Colonic mucosa (tissue), 4 donors: ENCODE results near the gene BAZ2B. TPM values are rescaled to one million over a fixed set of nuclear protein-coding genes. Genes with fewer than 3 reads are reported as not detected.

Source experiments
- DNase-seq: peaks from one replicate; pipeline ENCODE4 v3.0.0-alpha.2; 2020
- H3K27ac ChIP-seq: fragments of 200-600 bp; one replicate; pipeline ENCODE4 v1.8.0; 2021
- H3K27me3 ChIP-seq: fragments of 200-600 bp; one replicate; pipeline ENCODE4 v1.8.0; 2021
- H3K36me3 ChIP-seq: fragments of 200-600 bp; one replicate; pipeline ENCODE4 v1.8.0; 2021
- H3K4me1 ChIP-seq: fragments of 200-600 bp; one replicate; pipeline ENCODE4 v1.8.0; 2021; ENCODE audit warnings: mild to moderate bottlenecking
- H3K4me3 ChIP-seq: fragments of 200-600 bp; one replicate; pipeline ENCODE4 v1.8.0; 2021
- H3K9ac ChIP-seq, 2 donors: one replicate each; pipeline ENCODE4 v1.7.0; 2013; ENCODE audit warnings: control low read depth in 2 of 2, low read depth in 2 of 2, low read length in 2 of 2
- H3K9me3 ChIP-seq: fragments of 200-600 bp; one replicate; pipeline ENCODE4 v1.8.0; 2021
- intact Hi-C: fragments of 100-400 bp; cut with DNase I; formaldehyde crosslinking; loops from one replicate; pipeline ENCODE4 v1.14.1; 2022
- total RNA-seq, 2 donors: library from RNA; stranded (reverse); fragmentation: NEBNext Ultra II Directional in 1 of 2; extraction: Animal tissue kit (Norgen Biotek cat#: 25700) in 1 of 2; gene quantifications; one replicate each; pipeline ENCODE4 v1.2.1, GENCODE V29; 2021
- TF ChIP-seq, protein P1 (sequence below): fragments of 200-600 bp; IDR thresholded peaks from one replicate; pipeline ENCODE4 v1.8.0; 2022; ENCODE audit warnings: antibody characterized with exemption, mild to moderate bottlenecking
- donor health status: healthy.
- donor health status: DM: no; HTN: no; CAD: no.
- donor health status: DM: no; HTN: no; CAD: no.

BAZ2B gene
- total RNA-seq, 2 donors from 2014 or later, result 36.7 to 60.9 TPM

DNA sequence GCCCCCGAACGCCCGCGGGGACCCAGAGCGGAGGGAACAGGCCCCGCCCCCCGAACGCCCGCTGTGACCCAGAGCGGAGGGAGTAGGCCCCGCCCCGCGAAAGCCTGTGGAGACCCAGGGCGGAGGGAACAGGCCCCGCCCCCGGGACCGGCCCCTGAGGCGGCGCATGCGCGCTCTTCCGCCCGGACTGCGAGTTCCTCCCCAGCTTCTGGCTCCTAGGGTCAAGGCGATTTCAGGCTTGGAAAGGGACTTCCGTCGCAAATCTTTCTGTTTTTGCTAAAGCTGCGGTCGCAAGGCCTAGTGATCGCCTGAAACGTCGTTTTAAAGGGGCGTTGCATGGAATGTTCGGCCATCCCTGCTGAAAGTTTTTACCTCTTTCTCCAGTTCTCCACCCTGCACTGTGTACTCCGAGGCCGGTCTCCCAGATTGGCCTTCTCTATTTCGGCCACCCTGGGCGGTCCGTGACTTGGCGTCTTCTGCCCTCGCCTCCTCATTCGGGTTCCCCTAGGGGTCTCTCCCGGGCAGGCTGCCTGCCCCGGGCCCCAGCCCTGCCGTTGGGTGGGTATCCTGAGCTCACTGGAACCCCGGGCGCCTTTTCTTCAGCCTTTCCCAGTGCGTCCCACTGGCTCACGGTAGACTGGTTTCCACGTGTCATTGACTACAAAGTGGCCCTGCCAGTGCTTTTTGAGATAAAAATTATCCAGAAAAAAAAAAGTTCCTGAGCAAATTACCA is 329.5 kb downstream of the BAZ2B start:
- H3K4me1 ChIP-seq, result no peaks in the 10 kb centered on the region
- peak overlapping the region; percentile 65 for H3K27ac ChIP-seq
- H3K9ac ChIP-seq, result peak overlapping the region; percentile 85 to 86
- intact Hi-C loops, result no loop called here
- peak; percentile 99 for DNase-seq
- H3K4me3 ChIP-seq, result peak overlapping the region; percentile 79
- no peaks in the 10 kb centered on the region for H3K36me3 ChIP-seq
- H3K9me3 ChIP-seq, result no peaks in the 10 kb centered on the region
- TF ChIP-seq, protein P1, sequence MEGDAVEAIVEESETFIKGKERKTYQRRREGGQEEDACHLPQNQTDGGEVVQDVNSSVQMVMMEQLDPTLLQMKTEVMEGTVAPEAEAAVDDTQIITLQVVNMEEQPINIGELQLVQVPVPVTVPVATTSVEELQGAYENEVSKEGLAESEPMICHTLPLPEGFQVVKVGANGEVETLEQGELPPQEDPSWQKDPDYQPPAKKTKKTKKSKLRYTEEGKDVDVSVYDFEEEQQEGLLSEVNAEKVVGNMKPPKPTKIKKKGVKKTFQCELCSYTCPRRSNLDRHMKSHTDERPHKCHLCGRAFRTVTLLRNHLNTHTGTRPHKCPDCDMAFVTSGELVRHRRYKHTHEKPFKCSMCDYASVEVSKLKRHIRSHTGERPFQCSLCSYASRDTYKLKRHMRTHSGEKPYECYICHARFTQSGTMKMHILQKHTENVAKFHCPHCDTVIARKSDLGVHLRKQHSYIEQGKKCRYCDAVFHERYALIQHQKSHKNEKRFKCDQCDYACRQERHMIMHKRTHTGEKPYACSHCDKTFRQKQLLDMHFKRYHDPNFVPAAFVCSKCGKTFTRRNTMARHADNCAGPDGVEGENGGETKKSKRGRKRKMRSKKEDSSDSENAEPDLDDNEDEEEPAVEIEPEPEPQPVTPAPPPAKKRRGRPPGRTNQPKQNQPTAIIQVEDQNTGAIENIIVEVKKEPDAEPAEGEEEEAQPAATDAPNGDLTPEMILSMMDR, result no peak
- H3K27me3 ChIP-seq, result no peaks in the 10 kb centered on the region

DNA sequence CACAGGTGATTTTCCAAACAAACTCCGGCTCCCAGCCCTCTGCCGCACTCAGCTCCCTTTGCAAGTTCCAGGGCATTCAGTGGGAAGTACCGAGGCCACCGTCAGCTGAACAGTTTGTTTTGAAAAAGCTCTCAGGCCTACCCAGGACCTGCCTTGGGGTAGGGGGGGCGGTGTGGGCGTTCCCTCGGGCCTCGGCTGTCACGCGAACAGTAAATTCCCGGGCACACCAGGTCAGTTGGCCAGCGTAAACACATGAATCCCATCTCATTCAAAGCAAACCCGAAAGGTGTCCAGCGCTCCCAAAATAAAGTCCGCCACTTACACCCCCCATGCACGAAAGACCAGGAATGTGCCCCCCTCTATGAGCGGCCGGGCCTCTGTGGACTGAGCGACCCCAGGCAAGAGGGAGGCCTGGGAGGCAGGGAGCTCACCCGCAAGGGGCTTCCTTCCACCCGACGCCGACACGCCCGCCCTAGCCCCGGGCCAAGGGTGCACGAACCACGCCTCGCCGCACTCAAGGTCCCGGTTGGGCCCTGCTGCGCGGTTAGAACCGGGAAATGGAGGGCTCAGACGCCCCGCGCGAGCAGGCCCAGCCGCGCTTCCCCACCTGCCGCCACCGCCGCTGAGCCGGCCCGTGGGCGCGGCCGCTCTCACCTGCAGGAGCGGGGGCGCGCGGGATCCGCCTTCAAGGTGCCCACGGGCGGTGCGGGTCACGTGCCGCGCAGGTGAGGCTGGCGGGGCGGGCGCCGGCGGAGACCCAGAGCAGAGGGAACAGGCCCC is 330.2 kb downstream of the BAZ2B start, which contains the start of gene WDSUB1:
TSS of gene WDSUB1 (minus strand) at position 775 of the 780 bp plus-strand sequence. CDS start 3,634 bp downstream, outside the sequence.
- intact Hi-C loops, result no loop called here
- Histone ChIP-seq H3K27ac (peak within 1 kb of the TSS; percentile 65), H3K4me1 (no peaks in the 10 kb centered on the region), H3K4me3 (peak within 1 kb of the TSS; percentile 79), H3K9ac (peak within 1 kb of the TSS; percentile 90 to 91), H3K9me3 (no peaks in the 10 kb centered on the region), H3K27me3 (no peaks in the 10 kb centered on the region), H3K36me3 (no peaks in the 10 kb centered on the region)
- TF ChIP-seq, protein P1, result no peak
- peak; percentile 70 for DNase-seq

DNA sequence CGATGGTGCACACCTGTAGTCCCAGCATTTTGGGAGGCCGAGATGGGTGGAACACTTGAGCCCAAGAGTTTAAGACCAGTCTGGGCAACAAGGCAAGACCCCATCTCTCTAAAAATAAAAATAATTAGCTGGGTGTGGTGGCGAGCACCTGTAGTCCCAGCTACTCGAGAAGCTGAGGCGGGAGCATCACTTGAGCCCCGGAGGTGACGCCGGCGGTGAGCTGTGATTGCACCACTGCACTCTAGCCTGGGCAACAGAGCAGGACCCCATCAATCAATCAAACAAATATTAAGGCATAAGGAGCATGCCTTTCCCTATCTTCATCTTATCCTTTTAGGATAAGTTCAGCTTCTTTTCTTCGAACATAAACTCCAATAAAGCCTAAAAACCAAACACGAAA is 330.9 kb downstream of the BAZ2B start:
- peak overlapping the region; percentile 65 for H3K27ac ChIP-seq
- H3K4me1 ChIP-seq, result no peaks in the 10 kb centered on the region
- intact Hi-C loops, result no loop called here
- TF ChIP-seq, protein P1, result no peak
- peak overlapping the region in 1 of 2 donors; percentile 91 for H3K9ac ChIP-seq
- DNase-seq, result no peak
- no peaks in the 10 kb centered on the region for H3K36me3 ChIP-seq
- H3K4me3 ChIP-seq, result peak overlapping the region; percentile 79
- H3K27me3 ChIP-seq, result no peaks in the 10 kb centered on the region
- no peaks in the 10 kb centered on the region for H3K9me3 ChIP-seq

DNA sequence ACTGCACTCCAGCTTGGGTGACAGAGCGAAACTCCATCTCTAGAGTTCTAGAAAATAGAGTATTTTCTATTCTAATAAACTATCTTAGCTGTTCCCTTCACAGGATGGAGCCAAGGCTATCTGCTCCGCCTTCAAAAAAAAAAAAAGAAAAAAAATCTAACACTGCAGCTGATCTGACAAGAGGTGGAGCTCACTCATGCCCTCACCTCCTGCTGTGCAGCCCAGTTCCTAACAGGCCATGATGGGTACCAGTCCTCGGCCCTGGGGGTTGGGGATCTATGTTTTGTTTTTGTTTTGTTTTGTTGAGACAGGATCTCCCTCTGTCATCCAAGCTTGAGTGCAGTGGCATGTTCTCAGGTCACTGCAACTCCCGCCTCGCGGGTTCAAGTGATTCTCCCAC is 332.8 kb downstream of the BAZ2B start:
- Histone ChIP-seq H3K36me3 (no peaks in the 10 kb centered on the region), H3K9me3 (no peaks in the 10 kb centered on the region), H3K27ac (no peak overlapping the region), H3K4me3 (no peak overlapping the region), H3K4me1 (no peaks in the 10 kb centered on the region), H3K9ac (no peak overlapping the region), H3K27me3 (no peaks in the 10 kb centered on the region)
- intact Hi-C loops, result no loop called here
- TF ChIP-seq, protein P1, result no peak
- no peak for DNase-seq

DNA sequence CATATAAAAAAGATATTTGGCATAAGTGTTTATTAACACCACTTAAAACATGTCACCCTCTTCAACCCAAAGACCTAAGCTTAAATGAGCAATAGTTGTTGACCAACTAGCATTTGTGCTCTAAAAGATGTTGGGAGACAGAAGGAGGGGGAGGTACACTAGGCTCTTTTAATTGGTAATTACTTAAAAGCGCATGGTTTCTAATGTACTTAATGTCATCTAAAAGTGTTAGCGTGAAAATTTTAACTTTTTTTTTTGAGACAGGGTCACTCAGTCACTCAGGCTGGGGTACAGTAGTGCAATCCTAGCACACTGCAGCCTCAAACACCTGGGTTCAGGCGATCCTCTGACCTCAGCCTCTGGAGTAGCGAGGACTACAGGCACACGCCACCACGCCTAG is 335.3 kb downstream of the BAZ2B start:
- H3K9me3 ChIP-seq, result no peaks in the 10 kb centered on the region
- DNase-seq, result no peak
- no peak overlapping the region for H3K27ac ChIP-seq
- intact Hi-C loops, result no loop called here
- H3K27me3 ChIP-seq, result no peaks in the 10 kb centered on the region
- H3K4me1 ChIP-seq, result no peaks in the 10 kb centered on the region
- no peaks in the 10 kb centered on the region for H3K36me3 ChIP-seq
- no peak overlapping the region for H3K4me3 ChIP-seq
- no peak overlapping the region for H3K9ac ChIP-seq
- TF ChIP-seq, protein P1, result no peak
